Epithelial cell of esophagus (primary cell): ENCODE results near the gene PLXND1.

Source experiments
- DNase-seq: peaks from one replicate; pipeline ENCODE4 v3.0.0; 2010; ENCODE audit warnings: low read depth
- H3K4me3 ChIP-seq: 2 replicates; pipeline ENCODE4 v1.5.1; 2011; ENCODE audit warnings: mild to moderate bottlenecking, low read length, control low read depth
- TF ChIP-seq, protein P1 (sequence below): IDR thresholded peaks from 2 replicates; pipeline ENCODE4 v1.5.1; 2011; ENCODE audit warnings: low read depth, mild to moderate bottlenecking, low read length, control low read depth, inconsistent platforms; ENCODE audit not compliant: insufficient read depth; ENCODE audit errors: missing control alignments

The PLXND1 gene

DNA sequence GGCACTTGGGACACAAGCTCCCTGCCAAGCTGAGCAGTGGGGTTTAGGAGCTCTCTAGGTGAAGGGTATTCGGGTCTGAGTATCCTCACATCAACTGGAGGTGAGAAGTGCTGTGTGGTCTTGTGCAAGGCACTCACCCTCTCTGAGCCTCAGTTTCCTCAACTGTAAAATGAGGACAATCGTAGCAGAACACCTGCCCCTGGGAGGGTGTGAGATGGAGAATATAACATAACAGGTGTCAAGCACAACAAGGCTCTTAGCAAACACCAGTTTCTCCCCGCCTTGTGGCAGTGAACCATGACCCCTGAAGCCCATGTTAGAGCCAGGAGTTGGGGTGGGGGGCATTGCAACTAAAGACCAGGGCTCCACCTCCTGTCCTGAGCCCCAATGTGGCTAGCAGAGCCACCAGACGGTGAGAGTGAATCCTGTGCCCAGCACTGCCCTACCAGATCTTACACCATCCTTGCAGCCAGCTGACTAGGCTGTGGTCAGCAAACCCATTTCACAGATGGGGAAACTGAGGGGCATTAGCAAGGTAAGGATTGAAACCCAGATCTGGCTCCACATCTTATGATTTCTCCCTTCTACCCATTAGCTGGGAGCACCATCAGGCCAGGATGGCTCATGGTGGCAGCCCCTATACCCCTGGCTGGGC lies 2.6 kb upstream of the PLXND1 start:
- H3K4me3 ChIP-seq, result no peak overlapping the region
- TF ChIP-seq, protein P1, sequence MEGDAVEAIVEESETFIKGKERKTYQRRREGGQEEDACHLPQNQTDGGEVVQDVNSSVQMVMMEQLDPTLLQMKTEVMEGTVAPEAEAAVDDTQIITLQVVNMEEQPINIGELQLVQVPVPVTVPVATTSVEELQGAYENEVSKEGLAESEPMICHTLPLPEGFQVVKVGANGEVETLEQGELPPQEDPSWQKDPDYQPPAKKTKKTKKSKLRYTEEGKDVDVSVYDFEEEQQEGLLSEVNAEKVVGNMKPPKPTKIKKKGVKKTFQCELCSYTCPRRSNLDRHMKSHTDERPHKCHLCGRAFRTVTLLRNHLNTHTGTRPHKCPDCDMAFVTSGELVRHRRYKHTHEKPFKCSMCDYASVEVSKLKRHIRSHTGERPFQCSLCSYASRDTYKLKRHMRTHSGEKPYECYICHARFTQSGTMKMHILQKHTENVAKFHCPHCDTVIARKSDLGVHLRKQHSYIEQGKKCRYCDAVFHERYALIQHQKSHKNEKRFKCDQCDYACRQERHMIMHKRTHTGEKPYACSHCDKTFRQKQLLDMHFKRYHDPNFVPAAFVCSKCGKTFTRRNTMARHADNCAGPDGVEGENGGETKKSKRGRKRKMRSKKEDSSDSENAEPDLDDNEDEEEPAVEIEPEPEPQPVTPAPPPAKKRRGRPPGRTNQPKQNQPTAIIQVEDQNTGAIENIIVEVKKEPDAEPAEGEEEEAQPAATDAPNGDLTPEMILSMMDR, result no peak
- DNase-seq, result no peak

DNA sequence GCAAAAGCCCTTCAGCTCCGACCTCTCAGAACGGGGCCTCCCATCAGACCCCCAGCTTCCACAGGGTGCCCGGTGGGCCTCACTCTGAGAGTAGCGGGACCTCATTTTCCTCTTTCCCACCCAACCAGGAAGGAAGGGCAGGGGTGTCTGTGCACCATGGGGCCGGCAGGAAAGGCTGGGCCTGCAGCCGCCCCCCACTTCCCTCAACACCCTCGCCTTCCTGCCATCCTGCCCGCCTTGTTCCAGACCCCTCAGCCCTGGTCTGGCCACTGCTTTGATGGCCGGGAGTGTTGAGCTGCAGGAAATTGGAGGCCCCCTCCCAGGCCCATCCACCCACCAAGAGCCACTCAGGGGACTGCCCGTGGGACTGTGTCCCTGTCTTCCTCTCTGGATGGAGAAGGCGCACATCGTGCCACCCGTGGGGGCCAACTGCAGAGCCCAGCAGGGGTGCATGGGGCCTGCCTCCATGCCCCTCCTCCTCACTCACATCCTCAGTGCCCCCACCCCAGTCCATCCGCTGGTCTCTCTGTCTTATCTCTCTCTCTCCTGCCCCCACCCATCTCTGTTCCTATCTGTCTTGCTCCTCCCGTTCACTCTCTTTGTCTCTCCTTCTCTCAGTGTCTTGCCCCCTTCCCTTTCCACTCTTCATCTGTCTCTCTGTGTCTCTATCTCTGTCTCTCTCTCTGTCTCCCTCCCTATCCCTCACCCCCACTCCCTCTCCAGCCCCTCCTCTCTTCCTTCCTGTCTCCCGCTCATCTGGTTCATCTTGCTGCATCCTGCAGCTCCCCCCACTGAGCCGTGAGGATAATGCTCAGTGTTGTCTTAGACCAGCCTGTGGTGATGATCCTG lies 1.8 kb upstream of the PLXND1 start:
- TF ChIP-seq, protein P1, result no peak
- DNase-seq, result peak; percentile 34
- no peak overlapping the region for H3K4me3 ChIP-seq

DNA sequence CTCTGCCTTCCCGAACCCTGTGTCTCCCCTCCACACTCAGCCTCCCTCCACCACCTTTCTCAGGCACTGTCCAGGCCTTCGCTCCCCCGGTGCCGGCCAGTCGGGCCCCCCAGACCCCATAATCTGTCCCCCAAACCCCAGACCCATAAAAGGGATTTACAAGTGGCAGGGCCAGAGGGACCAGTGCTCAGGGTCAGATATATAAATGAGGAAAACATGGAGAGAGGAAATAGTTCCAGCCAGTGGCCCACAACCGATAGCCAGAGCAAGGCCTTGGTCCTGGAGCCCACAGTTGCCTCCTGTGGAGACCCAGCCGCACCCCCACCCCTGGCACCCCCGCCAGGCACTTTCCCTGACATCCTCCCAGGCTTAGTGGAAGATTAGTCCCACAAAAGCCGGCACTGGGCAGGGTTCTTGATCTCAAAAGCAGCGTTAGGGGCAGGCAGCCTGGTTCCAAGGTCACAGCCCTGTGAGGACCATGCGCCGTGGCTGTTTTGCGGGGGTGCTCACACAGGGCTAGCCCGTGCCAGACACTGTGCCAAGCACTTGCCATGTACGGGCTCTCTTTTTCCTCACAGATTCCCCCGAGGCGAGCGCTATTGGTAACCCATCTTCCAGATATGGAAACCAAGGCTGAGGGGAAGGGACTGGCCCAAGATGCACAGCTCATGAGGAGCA lies 1.1 kb upstream of the PLXND1 start:
- H3K4me3 ChIP-seq, result no peak overlapping the region

DNA sequence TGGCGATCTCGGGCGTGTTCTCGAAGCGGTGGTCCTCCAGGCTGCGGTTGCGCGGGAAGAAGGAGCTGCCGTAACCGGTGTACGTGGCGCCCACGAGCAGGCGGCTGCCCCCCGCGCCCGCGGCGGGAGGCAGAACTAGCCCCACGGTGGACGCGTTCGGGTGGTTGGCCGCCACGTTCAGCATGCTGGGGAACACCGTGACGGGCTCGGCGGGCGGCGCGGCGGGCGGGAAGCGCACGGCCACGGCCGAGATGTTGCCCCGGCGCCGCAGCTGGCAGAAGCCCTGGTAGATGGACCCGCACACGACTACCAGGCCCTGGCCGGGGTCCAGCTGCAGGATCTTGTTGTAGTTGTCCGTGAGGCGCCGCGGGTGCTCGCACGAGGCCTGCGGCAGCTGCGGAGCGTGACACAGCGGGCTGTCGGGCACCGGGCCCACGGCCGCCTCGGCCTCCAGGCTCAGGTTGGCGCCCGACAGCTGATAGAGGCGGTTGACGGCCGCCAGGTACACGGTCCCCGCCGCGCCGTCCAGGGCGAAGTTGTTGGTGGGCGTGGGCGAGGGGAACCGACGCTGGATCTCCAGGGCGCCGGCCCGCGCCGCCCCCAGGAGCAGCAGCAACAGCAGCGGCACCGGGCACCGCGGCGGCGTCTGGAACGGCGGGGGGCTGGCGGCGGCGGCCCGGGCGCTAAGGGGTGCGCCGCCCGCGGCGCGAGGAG lies 397 bp downstream of the PLXND1 start:
- TF ChIP-seq, protein P1, result no peak
- peak; percentile 17 for DNase-seq

More for the DNA sequence above, 1.1 kb upstream of the PLXND1 start:
- TF ChIP-seq, protein P1, result no peak
- DNase-seq, result no peak

DNA sequence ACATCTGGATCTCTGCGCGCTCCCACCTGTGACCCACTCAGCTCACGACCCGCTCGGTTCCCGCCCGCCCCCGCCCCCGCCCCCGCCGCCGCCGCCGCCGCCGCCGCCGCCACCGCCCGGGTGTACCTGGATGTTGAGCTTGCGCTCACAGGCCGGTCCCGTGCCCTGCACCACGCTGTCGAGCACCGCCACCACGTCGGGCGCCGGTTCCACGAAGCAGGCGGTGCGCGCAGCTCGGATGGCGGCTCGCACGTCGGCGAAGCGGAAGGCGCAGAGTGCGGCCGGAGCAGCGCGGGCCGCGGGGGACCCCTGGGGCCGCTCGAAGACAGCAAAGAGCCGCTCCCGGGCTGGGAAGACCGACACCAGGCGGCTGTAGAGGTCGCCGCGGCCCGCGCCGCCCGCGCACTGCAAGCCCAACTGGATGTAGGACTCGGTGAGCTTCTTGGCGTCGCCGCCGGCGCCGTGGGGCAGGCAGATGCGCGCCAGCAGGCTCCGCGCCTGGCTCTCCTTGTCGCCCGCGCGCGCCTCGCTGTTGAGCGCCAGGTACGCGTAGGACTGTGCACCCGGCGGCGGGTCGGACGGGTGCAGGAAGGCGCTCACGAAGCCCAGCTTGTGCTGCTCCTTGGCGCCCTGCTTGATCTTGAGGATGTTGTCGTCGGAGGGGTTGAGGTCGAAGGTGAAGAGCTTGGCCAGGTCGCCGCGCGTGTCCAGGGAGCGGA lies 1.1 kb downstream of the PLXND1 start:
- TF ChIP-seq, protein P1, result no peak
- DNase-seq, result peak; percentile 40
- H3K4me3 ChIP-seq, result no peak overlapping the region

More for the DNA sequence above, 397 bp downstream of the PLXND1 start:
- no peak overlapping the region for H3K4me3 ChIP-seq

DNA sequence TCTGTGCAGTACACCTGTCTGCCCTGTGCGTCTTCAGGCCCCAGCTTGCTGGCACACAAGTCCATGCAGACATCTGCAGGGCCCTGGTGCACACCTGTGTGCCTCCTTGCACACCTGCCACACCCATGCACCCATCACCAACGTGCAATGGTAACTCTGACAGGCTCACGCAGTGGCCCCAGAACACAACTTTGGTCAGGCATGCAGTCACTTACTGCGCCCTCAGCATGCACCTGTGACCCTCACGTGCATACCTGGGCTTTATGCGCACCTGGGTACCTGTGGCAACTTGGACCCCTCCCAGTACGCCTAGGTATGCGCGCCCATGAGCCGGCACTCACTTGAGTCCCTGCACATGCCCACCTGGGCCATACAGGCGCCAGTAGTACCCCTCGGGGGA lies 1.7 kb downstream of the PLXND1 start:
- TF ChIP-seq, protein P1, result no peak
- DNase-seq, result no peak
- H3K4me3 ChIP-seq, result no peak overlapping the region
